Lower leg skin (tissue), 4 donors: ENCODE measurements around the gene SLC2A8. TPM values are rescaled to one million over a fixed set of nuclear protein-coding genes. Genes with fewer than 3 reads are reported as not detected.

Experiments used
- DNase-seq, 2 donors: peaks; one replicate each; pipeline ENCODE4 v3.0.0-alpha.2; 2019; ENCODE audit warnings: low spot score in 2 of 2
- H3K4me3 ChIP-seq: fragments of 200-600 bp; sonication (generic); 2 replicates; pipeline ENCODE4 v1.5.1; 2017; ENCODE audit warnings: mild to moderate bottlenecking, low read depth; ENCODE audit not compliant: poor library complexity, severe bottlenecking
- CTCF ChIP-seq, 3 donors: fragments of 450-650 bp; IDR thresholded peaks; one replicate each; pipeline ENCODE4 v1.5.1; 2016; ENCODE audit warnings: antibody characterized with exemption in 3 of 3, mild to moderate bottlenecking in 3 of 3, moderate library complexity in 2 of 3
- POLR2A ChIP-seq, 2 donors: fragments of 450-650 bp; IDR thresholded peaks; one replicate each; pipeline ENCODE4 v1.6.1; 2016 to 2017; ENCODE audit warnings: antibody characterized with exemption in 2 of 2, mild to moderate bottlenecking in 1 of 2, moderate library complexity in 1 of 2
- WGBS, 2 donors: methylation state at CpG; one replicate each; pipeline ENCODE4 v1.1.5; 2018; 5-methylcytosine and 5-hydroxymethylcytosine counted together
- intact Hi-C: fragments of 100-400 bp; cut with DNase I; formaldehyde crosslinking; loops from one replicate; pipeline ENCODE4 v1.15.0; 2023; ENCODE audit warnings: low total_unique reads
- total RNA-seq, 4 donors: library from RNA; depleted of rRNA; stranded (reverse); fragments of >200 nt; gene quantifications; one replicate each; pipeline ENCODE4 v1.1.0, GENCODE V29; 2016

SLC2A8 gene
- total RNA-seq, 4 donors from 2014 or later = 17.6 to 28.7 (median 23.6) TPM

- intact Hi-C loops = no loop called here
- whole genome bisulfite sequencing, 2 donors = 69 to 73% methylated on average over 2 of the region's 2 CpGs
- DNase-seq = no peak
- TF ChIP-seq CTCF (IDR thresholded peaks at IDR 0.05) (no peak), POLR2A (IDR thresholded peaks at IDR 0.05) (no peak)
- H3K4me3 ChIP-seq = no peak overlapping the region
Observed at GRCh38 chr9:127390248-127390545, 6.8 kb upstream of the SLC2A8 start.

- 68 to 91% methylated on average over 5 of the region's 5 CpGs for WGBS, 2 donors
- intact Hi-C loops = no loop called here
- H3K4me3 ChIP-seq = no peak overlapping the region
- TF ChIP-seq CTCF (IDR thresholded peaks at IDR 0.05) (no peak), POLR2A (IDR thresholded peaks at IDR 0.05) (no peak)
- DNase-seq = no peak
Observed at GRCh38 chr9:127390563-127390962, 6.4 kb upstream of the SLC2A8 start.

GRCh38 chr9:127392166-127392565 is 4.8 kb upstream of the SLC2A8 start:
- intact Hi-C loops = no loop called here
- no peak for DNase-seq
- 81 to 92% methylated on average over 5 of the region's 5 CpGs for WGBS, 2 donors
- no peak for TF ChIP-seq POLR2A (IDR thresholded peaks at IDR 0.05)
- TF ChIP-seq CTCF (IDR thresholded peaks at IDR 0.05) = no peak
- no peak overlapping the region for H3K4me3 ChIP-seq

- TF ChIP-seq POLR2A (IDR thresholded peaks at IDR 0.05) = no peak
- no peak for TF ChIP-seq CTCF (IDR thresholded peaks at IDR 0.05)
- no peak overlapping the region for H3K4me3 ChIP-seq
- intact Hi-C loops = no loop called here
- 92 to 96% methylated on average over 5 of the region's 5 CpGs for WGBS, 2 donors
- no peak for DNase-seq
Observed at GRCh38 chr9:127392976-127393375, 4.0 kb upstream of the SLC2A8 start.

- intact Hi-C loops = no loop called here
- no peak for TF ChIP-seq POLR2A (IDR thresholded peaks at IDR 0.05)
- TF ChIP-seq CTCF (IDR thresholded peaks at IDR 0.05) = no peak
- DNase-seq = no peak
- H3K4me3 ChIP-seq = no peak overlapping the region
- 63 to 65% methylated on average over 2 of the region's 2 CpGs for WGBS, 2 donors
Observed at GRCh38 chr9:127393645-127394044, 3.3 kb upstream of the SLC2A8 start.

- WGBS, 2 donors = 77 to 88% methylated on average over 7 of the region's 7 CpGs
- intact Hi-C loops = no loop called here
- TF ChIP-seq CTCF (IDR thresholded peaks at IDR 0.05) (no peak), POLR2A (IDR thresholded peaks at IDR 0.05) (no peak)
- no peak overlapping the region for H3K4me3 ChIP-seq
- DNase-seq = peak in 1 of 2 donors; percentile 75
Observed at GRCh38 chr9:127395497-127396252, 1.3 kb upstream of the SLC2A8 start.
